ENCODE measurements around the gene DENND1C. TPM values are rescaled to one million over a fixed set of nuclear protein-coding genes. Genes with fewer than 3 reads are reported as not detected.

Gene DENND1C
- total RNA-seq, 4 donors from 2014 or later = 4.5 to 25.6 (median 8.2) TPM

- Histone ChIP-seq H3K27ac (peak overlapping the region in 2 of 4 donors; percentile 32 to 52), H3K4me1 (peaks cover 0 to 12% (median 5%) of the 10 kb centered on the region in 4 donors), H3K27me3 (no peaks in the 10 kb centered on the region), H3K9me3 (no peaks in the 10 kb centered on the region), H3K4me3 (no peak overlapping the region), H3K36me3 (no peaks in the 10 kb centered on the region)
- DNase-seq = peak in 2 of 3 donors; percentile 50 to 65
- no peak for TF ChIP-seq POLR2A (IDR thresholded peaks at IDR 0.05)
- TF ChIP-seq, protein P1, sequence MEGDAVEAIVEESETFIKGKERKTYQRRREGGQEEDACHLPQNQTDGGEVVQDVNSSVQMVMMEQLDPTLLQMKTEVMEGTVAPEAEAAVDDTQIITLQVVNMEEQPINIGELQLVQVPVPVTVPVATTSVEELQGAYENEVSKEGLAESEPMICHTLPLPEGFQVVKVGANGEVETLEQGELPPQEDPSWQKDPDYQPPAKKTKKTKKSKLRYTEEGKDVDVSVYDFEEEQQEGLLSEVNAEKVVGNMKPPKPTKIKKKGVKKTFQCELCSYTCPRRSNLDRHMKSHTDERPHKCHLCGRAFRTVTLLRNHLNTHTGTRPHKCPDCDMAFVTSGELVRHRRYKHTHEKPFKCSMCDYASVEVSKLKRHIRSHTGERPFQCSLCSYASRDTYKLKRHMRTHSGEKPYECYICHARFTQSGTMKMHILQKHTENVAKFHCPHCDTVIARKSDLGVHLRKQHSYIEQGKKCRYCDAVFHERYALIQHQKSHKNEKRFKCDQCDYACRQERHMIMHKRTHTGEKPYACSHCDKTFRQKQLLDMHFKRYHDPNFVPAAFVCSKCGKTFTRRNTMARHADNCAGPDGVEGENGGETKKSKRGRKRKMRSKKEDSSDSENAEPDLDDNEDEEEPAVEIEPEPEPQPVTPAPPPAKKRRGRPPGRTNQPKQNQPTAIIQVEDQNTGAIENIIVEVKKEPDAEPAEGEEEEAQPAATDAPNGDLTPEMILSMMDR (IDR thresholded peaks at IDR 0.05) = no peak
These were observed 36.7 kb upstream of the DENND1C start for GRCh38 chr19:6518145-6518911.

GRCh38 chr19:6516659-6517291, 35.2 kb upstream of the DENND1C start:
- Histone ChIP-seq H3K9me3 (no peaks in the 10 kb centered on the region), H3K36me3 (no peaks in the 10 kb centered on the region), H3K27me3 (no peaks in the 10 kb centered on the region), H3K4me1 (peaks cover 0 to 12% (median 5%) of the 10 kb centered on the region in 4 donors), H3K4me3 (peak overlapping the region; percentile 46 to 71 (median 62)), H3K27ac (peak overlapping the region; percentile 44 to 71 (median 58))
- peak; percentile 91 to 96 (median 92) for DNase-seq
- TF ChIP-seq, protein P1 (IDR thresholded peaks at IDR 0.05) = peak; percentile 93 to 98 (median 94)
- TF ChIP-seq POLR2A (IDR thresholded peaks at IDR 0.05) = peak in 1 of 2 donors; percentile 13

- TF ChIP-seq POLR2A (IDR thresholded peaks at IDR 0.05) = no peak
- TF ChIP-seq, protein P1 (IDR thresholded peaks at IDR 0.05) = no peak
- H3K4me1 ChIP-seq = peaks cover 0 to 12% (median 5%) of the 10 kb centered on the region in 4 donors
These were observed 34.6 kb upstream of the DENND1C start for GRCh38 chr19:6516018-6516658.

GRCh38 chr19:6514926-6515544, 33.4 kb upstream of the DENND1C start:
- DNase-seq = no peak
- Histone ChIP-seq H3K4me1 (peaks cover 0 to 12% (median 5%) of the 10 kb centered on the region in 4 donors), H3K4me3 (no peak overlapping the region), H3K36me3 (no peaks in the 10 kb centered on the region), H3K9me3 (no peaks in the 10 kb centered on the region), H3K27me3 (no peaks in the 10 kb centered on the region), H3K27ac (no peak overlapping the region)
- TF ChIP-seq, protein P1 (IDR thresholded peaks at IDR 0.05) = no peak
- TF ChIP-seq POLR2A (IDR thresholded peaks at IDR 0.05) = no peak

More at GRCh38 chr19:6516018-6516658, 34.6 kb upstream of the DENND1C start:
- peak; percentile 90 to 95 (median 93) for DNase-seq
- Histone ChIP-seq H3K9me3 (no peaks in the 10 kb centered on the region), H3K27me3 (no peaks in the 10 kb centered on the region), H3K27ac (peak overlapping the region; percentile 44 to 71 (median 58)), H3K4me3 (peak overlapping the region; percentile 46 to 71 (median 62)), H3K36me3 (no peaks in the 10 kb centered on the region)

- Histone ChIP-seq H3K4me1 (peaks cover 0 to 12% (median 5%) of the 10 kb centered on the region in 4 donors), H3K9me3 (no peaks in the 10 kb centered on the region), H3K4me3 (no peak overlapping the region), H3K27ac (no peak overlapping the region), H3K27me3 (no peaks in the 10 kb centered on the region), H3K36me3 (no peaks in the 10 kb centered on the region)
- TF ChIP-seq, protein P1 (IDR thresholded peaks at IDR 0.05) = no peak
- TF ChIP-seq POLR2A (IDR thresholded peaks at IDR 0.05) = no peak
- no peak for DNase-seq
These were observed 32.5 kb upstream of the DENND1C start for GRCh38 chr19:6514089-6514488.
